Measurements from ENCODE around the gene EPS8L3.

DNA sequence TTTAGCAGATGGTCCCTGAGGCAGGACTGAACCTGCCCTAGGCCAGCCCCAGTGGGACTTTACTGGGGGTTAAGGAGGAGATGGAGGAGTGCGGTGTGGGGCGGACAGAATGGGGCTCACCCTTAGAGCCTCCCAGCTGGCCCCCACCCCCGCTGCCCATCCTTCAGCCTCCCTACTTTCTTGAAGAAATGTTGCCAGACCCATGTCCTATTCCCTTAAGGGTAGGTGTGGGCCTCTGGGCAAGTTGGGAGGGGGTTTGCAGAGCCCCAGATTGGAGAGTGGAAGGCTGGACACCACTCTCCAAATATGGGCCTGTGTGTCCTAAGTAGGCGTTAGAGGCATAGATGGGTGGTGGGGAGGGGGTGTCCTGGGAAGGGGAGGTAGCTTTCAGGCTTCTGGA lies 19.2 kb upstream of the EPS8L3 start:
- TF ChIP-seq, protein P1, sequence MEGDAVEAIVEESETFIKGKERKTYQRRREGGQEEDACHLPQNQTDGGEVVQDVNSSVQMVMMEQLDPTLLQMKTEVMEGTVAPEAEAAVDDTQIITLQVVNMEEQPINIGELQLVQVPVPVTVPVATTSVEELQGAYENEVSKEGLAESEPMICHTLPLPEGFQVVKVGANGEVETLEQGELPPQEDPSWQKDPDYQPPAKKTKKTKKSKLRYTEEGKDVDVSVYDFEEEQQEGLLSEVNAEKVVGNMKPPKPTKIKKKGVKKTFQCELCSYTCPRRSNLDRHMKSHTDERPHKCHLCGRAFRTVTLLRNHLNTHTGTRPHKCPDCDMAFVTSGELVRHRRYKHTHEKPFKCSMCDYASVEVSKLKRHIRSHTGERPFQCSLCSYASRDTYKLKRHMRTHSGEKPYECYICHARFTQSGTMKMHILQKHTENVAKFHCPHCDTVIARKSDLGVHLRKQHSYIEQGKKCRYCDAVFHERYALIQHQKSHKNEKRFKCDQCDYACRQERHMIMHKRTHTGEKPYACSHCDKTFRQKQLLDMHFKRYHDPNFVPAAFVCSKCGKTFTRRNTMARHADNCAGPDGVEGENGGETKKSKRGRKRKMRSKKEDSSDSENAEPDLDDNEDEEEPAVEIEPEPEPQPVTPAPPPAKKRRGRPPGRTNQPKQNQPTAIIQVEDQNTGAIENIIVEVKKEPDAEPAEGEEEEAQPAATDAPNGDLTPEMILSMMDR (IDR thresholded peaks at IDR 0.05): no peak
- TF ChIP-seq POLR2A (IDR thresholded peaks at IDR 0.05): no peak
